HUDEP-2 (cell line): ENCODE data around the gene ZNF140.

Experiments
- DNase-seq, 76 experiments: peaks; one replicate each; lab custom pipeline; 2025; ENCODE audit not compliant: unreplicated experiment in 76 of 76; lab: John Stamatoyannopoulos, UW

The ZNF140 gene

GRCh38 chr12:133129368-133130037 is 48.8 kb downstream of the ZNF140 start:
- DNase-seq = peak in 5 of 76 experiments; percentile 6 to 44 (median 29)

GRCh38 chr12:133130038-133130807 is 49.5 kb downstream of the ZNF140 start, which contains the start of the genes ZNF10 and ZNF891:
Gene ZNF10, plus strand, starts transcription at chr12:133130627. Its CDS starts 13,866 bp downstream, at chr12:133144493.
Gene ZNF891, minus strand, starts transcription at chr12:133130274. Its CDS starts 8,356 bp downstream, at chr12:133121918.
- DNase-seq = peak; percentile 23 to 95 (median 89)

- DNase-seq = peak in 25 of 76 experiments; percentile 2 to 50 (median 31)
Observed at GRCh38 chr12:133130808-133131128, 50.0 kb downstream of the ZNF140 start.

- DNase-seq = peak in 1 of 76 experiments; percentile 0
Observed at GRCh38 chr12:133135747-133136146, 55.0 kb downstream of the ZNF140 start.

GRCh38 chr12:133145981-133146380 is 65.3 kb downstream of the ZNF140 start:
- no peak for DNase-seq

GRCh38 chr12:133156125-133156690 is 75.5 kb downstream of the ZNF140 start:
- no peak for DNase-seq
